Measurements from ENCODE around the gene ATG16L1.

The ATG16L1 gene

DNA sequence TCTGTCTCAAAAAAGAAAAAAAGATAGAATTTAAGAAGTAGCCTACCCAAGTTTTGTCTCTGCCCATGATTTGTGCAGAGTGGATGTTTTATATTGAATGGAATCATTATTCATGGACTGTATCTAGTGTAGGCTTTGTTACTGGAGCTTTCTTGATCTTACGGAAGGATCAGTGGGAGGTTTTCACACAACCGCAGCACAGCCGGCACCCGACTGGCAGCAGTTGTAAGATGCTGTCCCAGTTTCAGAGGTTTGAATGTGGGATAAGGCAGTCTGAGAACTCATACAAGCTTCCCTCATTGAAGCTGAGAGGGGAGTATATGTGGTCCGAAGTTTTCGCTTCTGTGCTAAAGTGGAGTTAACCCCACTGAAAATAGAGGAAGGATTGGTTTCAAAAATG is 36.4 kb downstream of the ATG16L1 start:
- H3K27me3 ChIP-seq (ENCODE audit: insufficient read depth, low read depth): no peaks in the 10 kb centered on the region
- TF ChIP-seq, protein P1, sequence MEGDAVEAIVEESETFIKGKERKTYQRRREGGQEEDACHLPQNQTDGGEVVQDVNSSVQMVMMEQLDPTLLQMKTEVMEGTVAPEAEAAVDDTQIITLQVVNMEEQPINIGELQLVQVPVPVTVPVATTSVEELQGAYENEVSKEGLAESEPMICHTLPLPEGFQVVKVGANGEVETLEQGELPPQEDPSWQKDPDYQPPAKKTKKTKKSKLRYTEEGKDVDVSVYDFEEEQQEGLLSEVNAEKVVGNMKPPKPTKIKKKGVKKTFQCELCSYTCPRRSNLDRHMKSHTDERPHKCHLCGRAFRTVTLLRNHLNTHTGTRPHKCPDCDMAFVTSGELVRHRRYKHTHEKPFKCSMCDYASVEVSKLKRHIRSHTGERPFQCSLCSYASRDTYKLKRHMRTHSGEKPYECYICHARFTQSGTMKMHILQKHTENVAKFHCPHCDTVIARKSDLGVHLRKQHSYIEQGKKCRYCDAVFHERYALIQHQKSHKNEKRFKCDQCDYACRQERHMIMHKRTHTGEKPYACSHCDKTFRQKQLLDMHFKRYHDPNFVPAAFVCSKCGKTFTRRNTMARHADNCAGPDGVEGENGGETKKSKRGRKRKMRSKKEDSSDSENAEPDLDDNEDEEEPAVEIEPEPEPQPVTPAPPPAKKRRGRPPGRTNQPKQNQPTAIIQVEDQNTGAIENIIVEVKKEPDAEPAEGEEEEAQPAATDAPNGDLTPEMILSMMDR (conservative IDR thresholded peaks at IDR 0.05; ENCODE audit: low read depth, low read length): no peak
- no peak overlapping the region for H3K9ac ChIP-seq
- H4K20me1 ChIP-seq (ENCODE audit: insufficient read depth): no peaks in the 10 kb centered on the region
- H3K79me2 ChIP-seq (ENCODE audit: insufficient read depth, low read depth): no peaks in the 10 kb centered on the region
- H3K4me1 ChIP-seq (ENCODE audit: low read depth, poor library complexity, severe bottlenecking): no peaks in the 10 kb centered on the region
- H3K36me3 ChIP-seq (ENCODE audit: insufficient read depth): peaks cover 3% of the 10 kb centered on the region; the same call in 1 of the 2 replicates
- no peak overlapping the region for H3K27ac ChIP-seq
- H3K4me3 ChIP-seq (IDR thresholded peaks at IDR 0.05; ENCODE audit: insufficient read depth, low read depth, low read length): no peak overlapping the region
- no peak overlapping the region for H3K4me2 ChIP-seq
- H2AFZ ChIP-seq (ENCODE audit: low read depth): no peak overlapping the region

DNA sequence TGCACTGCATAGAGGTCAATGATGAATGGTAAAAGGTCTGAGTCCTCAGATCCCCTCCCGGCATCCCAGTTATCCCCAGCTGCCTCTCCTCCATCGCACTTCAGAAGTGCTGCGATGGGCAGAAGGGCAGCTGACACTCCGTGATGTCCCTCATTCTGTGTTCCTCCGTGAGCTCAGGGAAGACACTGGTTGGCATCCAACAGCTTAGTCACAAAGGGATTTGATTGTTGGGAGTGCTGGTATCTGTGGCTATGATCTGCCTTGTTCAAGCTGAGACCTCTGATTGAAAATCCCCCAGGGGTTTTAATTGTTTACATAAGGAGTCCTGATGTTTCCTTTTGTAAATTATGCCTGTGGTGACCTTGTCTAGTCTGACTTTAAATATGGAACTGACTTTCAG is 37.2 kb downstream of the ATG16L1 start:
- H3K36me3 ChIP-seq (ENCODE audit: insufficient read depth): peaks cover 3% of the 10 kb centered on the region; the same call in 1 of the 2 replicates

GRCh38 chr2:233289648-233290047 is 38.2 kb downstream of the ATG16L1 start:
- Histone ChIP-seq H3K4me2 (no peak overlapping the region), H3K27me3 (ENCODE audit: insufficient read depth, low read depth) (no peaks in the 10 kb centered on the region), H3K79me2 (ENCODE audit: insufficient read depth, low read depth) (no peaks in the 10 kb centered on the region), H4K20me1 (ENCODE audit: insufficient read depth) (no peaks in the 10 kb centered on the region), H3K4me3 (IDR thresholded peaks at IDR 0.05; ENCODE audit: insufficient read depth, low read depth, low read length) (no peak overlapping the region), H3K36me3 (ENCODE audit: insufficient read depth) (peaks cover 3% of the 10 kb centered on the region; the same call in 1 of the 2 replicates), H2AFZ (ENCODE audit: low read depth) (no peak overlapping the region), H3K27ac (no peak overlapping the region), H3K4me1 (ENCODE audit: low read depth, poor library complexity, severe bottlenecking) (no peaks in the 10 kb centered on the region), H3K9ac (no peak overlapping the region)
- TF ChIP-seq, protein P1 (conservative IDR thresholded peaks at IDR 0.05; ENCODE audit: low read depth, low read length): no peak

More for the DNA sequence above, 37.2 kb downstream of the ATG16L1 start:
- TF ChIP-seq, protein P1 (conservative IDR thresholded peaks at IDR 0.05; ENCODE audit: low read depth, low read length): no peak
- Histone ChIP-seq H3K4me3 (IDR thresholded peaks at IDR 0.05; ENCODE audit: insufficient read depth, low read depth, low read length) (no peak overlapping the region), H4K20me1 (ENCODE audit: insufficient read depth) (no peaks in the 10 kb centered on the region), H3K9ac (no peak overlapping the region), H3K27me3 (ENCODE audit: insufficient read depth, low read depth) (no peaks in the 10 kb centered on the region), H2AFZ (ENCODE audit: low read depth) (no peak overlapping the region), H3K79me2 (ENCODE audit: insufficient read depth, low read depth) (no peaks in the 10 kb centered on the region), H3K4me1 (ENCODE audit: low read depth, poor library complexity, severe bottlenecking) (no peaks in the 10 kb centered on the region), H3K4me2 (no peak overlapping the region), H3K27ac (no peak overlapping the region)

GRCh38 chr2:233290051-233290845 is 38.8 kb downstream of the ATG16L1 start:
- H3K4me2 ChIP-seq: no peak overlapping the region
- no peaks in the 10 kb centered on the region for H3K27me3 ChIP-seq (ENCODE audit: insufficient read depth, low read depth)
- no peak overlapping the region for H3K9ac ChIP-seq
- no peaks in the 10 kb centered on the region for H4K20me1 ChIP-seq (ENCODE audit: insufficient read depth)
- TF ChIP-seq, protein P1 (conservative IDR thresholded peaks at IDR 0.05; ENCODE audit: low read depth, low read length): no peak
- peaks cover 3% of the 10 kb centered on the region; the same call in 1 of the 2 replicates for H3K36me3 ChIP-seq (ENCODE audit: insufficient read depth)
- no peak overlapping the region for H3K27ac ChIP-seq
- no peak overlapping the region for H2AFZ ChIP-seq (ENCODE audit: low read depth)
- H3K4me1 ChIP-seq (ENCODE audit: low read depth, poor library complexity, severe bottlenecking): no peaks in the 10 kb centered on the region
- H3K79me2 ChIP-seq (ENCODE audit: insufficient read depth, low read depth): no peaks in the 10 kb centered on the region
- no peak overlapping the region for H3K4me3 ChIP-seq (IDR thresholded peaks at IDR 0.05; ENCODE audit: insufficient read depth, low read depth, low read length)

All from KMS-11 (cell line).